GM21390 (cell line): Measurements from ENCODE around the gene NR1D1.

ENCODE experiments used
- ATAC-seq: cut with Tn5 transposase; IDR thresholded peaks from one replicate; pipeline ENCODE4 v1.9.1; 2021; ENCODE audit not compliant: unreplicated experiment

The NR1D1 gene

DNA sequence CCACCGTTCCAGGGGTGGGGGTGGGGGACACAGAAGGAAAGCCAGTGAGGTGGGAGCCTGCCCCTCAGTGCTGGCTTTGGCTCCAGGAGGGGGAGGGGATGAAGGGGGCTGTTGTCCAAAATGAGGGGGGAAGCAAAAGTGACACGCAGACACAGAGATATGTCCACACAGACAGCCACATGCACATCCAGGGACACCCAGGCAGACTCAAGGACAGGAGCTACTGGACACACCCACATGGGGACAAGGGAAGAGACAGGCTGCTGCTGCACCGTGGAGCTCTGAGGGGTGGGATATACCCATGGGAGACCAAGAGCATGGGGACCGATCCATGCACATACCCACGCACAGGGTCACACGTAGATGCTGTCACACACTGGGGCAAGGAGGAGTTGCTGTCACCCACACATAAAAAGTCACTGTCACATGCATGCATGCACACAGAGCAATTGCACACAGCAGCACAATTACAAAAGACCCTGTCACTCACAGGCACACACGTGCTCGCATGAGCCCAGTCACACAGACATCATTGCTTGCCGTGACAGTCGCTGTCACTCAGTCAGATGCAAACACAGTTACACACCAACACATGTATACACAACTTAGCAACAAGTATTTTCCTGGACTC is 36.4 kb downstream of the NR1D1 start:
- ATAC-seq: no peak

DNA sequence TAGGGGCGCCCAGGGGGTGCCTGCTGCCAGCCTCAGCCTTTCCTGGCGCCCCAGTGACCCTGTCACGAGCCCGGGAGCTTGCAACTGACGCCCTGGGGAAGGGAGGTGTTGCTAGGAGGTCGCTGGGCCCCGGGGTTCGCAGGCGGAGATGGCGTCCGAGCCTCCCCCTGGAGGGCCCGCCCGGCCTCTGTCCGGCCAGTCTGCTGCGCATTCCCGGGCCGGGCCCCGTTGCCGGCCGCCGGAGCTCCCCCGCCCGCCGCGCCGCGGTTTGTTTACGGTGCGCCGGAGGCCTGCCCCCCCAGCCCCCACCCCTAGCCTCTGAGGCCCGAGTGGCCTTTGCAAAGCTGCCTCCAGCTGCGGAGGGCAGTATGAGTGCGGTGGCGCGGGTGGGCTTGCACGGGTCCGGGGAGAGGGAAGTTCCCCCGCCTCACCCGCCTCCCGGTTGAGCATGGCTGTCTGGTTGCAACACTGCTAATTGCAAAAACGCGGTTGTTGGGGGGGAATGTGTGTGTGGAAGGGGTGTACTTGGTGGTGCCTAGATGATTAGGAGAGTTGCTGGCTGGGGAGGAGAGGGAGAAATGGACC is 37.1 kb downstream of the NR1D1 start:
- peak; percentile 33 for ATAC-seq

DNA sequence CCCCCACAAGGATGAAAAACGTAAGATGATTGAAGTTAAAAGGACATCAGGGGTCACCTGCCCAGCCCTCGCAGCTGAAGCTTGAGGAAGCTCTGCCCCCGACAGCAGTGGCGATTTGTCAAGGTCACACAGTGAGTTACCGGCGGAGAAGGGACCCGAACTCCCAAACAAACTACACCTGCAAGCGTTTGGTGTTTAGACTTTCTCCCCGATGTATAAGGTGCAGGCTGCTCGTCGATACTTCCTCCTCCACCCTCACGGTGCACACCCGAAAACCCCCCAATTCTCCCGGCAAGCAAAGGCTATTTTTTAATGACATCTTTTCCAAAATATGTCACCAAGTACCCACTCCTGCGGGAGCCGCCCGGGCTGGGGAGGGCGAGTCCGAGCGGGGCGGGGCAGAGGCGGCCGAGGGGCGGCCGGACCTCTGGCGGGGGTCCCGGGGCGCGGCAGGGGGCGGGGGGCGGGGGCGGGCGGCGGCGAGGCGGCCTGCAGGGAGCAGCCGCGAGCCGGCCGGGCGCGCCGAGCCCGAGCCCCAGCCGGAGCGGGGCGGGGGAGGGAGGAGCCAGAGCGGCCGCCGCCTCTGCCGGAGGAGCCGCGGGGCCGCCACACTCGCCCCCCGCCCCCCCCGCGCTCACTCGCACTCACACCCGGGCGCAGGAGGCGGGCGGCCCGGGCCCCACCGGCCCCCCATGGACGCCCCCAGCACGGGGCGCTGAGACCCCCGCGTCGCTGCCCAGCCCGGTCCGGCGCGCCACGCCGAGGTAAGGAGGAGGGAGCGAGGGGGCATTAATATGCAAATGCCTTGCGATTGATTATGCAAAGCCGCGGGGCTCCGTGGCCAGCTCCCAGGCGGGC is 37.8 kb downstream of the NR1D1 start, which contains the start of gene THRA:
THRA (plus strand) TSS at position 637 of the 858 bp plus-strand sequence. CDS start 11,524 bp downstream, outside the sequence.
- peak; percentile 59 for ATAC-seq

DNA sequence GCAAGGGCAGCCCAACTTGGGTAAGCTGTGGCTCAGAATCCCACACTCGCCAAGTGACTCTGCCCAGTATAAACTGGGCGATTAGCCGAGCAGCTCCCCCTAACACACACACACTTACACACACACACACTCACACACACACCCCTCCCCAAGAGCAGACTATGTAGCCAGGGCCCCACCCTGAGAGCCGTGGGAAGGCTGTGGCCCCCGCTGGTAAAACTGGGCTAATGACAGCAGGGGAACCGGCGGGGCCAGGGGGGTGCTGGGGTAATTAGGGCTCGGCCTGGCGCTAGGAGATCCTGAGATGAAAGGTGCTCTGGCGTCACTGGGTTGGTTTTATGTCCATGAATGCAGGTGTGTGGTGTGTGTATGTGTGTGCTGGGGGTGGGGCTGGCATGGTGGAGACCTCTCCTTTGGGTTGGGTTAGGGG is 38.8 kb downstream of the NR1D1 start:
- no peak for ATAC-seq

DNA sequence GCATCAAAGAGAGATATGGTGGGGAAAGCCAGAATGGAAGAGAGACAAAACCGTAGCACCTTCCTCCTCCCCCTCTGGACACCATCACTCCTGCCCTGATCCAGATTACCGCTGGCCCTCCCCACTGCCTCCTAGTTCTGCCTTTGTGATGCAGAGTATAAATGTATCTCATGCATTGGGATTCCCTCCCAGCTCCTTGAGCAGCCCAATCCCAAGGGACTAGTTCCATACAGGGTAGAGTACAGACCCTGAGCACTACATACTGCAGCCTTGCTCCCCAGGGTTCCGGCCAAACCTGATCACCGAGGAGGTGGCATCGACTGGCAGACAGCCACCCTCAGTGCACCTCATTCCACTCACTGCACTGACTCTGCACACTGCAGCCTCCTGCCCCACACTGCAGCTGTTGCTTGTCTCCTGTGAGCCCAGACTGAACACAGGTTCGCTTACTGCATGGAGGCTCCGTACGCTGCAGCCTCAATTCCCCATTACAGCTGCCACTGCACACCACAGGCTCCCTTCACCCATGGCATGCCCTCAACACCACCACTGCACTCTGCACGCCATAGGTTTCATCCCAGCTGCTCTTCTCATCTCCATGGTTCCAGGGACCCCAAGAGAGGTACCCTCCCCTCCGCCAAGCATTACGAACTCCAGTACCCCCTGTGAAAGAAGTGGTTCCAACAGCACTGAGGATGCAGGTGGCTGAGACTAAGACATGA is 39.3 kb downstream of the NR1D1 start:
- ATAC-seq: no peak

DNA sequence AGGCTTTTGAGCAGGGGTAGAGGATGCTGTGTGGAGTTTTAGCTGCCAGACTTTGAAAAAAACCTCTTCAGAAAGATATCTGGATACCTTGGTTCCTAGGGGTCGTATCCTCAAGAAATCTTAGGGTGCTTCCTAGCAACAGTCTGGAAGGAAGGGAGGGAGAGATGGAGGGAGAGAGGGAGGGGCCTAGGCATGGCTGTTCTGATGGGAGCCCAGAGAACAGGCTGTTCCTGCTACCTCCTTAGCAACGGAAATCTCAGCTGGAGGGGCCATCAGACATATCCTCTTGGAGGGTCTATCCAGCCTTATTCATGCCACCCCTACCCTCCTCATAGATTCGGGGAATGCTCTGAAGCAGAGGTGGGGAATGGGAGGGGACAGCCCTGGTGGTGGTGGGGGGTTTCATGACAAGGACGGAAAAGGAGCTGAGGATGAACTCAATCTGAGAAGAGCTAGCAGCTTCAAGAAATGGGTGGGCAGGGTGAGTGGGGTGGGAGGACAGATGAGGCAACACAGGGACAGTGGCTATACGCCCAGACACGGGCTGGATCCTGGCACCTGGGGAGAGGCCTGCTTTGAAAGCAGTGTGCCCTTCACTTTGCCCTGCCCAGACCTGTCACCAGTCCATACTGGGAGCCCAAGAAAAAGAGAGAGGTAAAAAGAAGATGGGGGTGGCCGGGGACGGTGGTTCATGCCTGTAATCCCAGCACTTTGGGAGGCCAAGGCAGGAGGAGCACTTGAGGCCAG is 40.5 kb downstream of the NR1D1 start:
- no peak for ATAC-seq

DNA sequence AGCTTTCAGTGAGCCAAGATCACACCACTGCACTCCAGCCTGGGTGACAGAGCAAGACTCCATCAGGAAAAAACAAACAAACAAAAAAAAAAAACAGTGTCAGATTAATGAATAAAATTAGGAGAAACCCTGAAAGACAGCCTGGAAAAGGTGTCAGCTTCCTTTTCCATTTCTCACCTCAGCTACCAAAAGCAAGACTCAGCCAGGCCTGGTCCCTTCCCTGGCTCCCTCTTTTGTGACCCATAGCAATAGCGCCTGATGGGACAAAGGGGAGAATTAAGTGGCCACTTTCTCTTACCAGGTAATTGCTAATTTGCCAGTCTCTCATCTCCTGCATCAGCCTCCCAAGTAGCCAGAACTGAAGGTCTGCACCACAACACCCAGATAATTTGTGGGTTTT is 41.5 kb downstream of the NR1D1 start:
- ATAC-seq: no peak

DNA sequence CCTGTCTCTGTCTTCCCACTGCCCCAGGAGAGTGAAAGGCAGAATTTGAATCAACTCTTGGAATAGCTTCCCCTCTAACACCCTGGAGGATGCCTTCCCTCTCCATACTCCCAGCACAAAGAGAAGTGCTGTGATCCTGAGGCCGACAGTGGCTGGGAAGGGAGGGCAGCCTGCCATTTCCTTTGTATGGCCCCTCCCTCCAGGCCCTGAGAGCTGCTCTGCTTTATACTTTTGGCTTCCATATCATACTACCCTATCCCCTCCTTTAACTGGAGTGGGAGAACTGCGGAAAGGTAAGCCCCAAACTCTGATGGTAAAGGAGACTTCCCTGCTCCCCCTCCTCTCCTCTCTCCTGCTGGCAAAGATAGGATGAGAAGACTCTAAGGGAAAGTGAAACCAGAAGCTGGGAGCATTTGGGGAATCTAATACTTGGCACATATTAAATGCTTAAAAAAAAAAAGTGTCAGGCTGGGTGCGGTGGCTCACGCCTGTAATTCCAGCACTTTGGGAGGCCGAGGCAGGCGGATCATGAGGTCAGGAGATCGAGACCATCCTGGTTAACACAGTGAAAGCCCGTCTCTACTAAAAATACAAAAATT is 42.1 kb downstream of the NR1D1 start:
- ATAC-seq: no peak

DNA sequence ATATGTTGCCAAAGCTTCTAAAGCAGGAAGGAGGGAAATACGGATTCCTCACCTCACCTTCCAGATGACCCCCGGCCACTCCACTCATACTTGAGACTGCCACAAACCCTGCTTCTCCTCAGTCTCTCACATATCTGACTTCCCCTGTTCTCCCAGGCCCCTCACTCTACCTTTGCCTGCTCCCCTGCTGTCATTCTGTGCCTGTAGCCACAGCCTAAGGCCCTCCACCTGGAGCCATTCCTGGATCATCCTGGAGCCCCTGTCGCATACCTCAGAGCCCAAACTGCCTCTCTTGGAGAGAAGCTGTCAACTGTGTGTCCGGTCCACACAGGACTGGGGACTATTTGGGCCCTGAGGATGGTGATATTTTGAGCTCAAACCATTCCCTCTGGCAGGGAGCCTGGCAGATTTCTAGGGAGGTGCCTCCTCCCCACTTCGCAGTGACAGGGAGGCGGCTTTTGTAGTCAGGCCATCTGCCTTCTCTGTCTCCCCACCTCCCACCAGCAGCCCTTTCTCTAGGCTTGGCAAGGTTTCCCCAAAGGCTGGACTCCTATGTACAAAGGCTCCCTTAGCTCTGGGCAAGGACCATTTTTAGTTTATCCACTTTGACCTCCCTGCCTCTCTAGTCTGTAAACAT is 43.9 kb downstream of the NR1D1 start:
- ATAC-seq: no peak
